HUES64 (cell line): ENCODE measurements around the gene CD207.

Experiments used
- H3K27ac ChIP-seq: 2 replicates; pipeline ENCODE4 v1.7.0; 2013; ENCODE audit warnings: low read depth, low read length, inconsistent platforms
- H3K27me3 ChIP-seq: 2 replicates; pipeline ENCODE4 v1.6.1; 2013; ENCODE audit warnings: mild to moderate bottlenecking, low read length; ENCODE audit not compliant: insufficient read depth
- H3K36me3 ChIP-seq: 2 replicates; pipeline ENCODE4 v1.6.1; 2013; ENCODE audit warnings: mild to moderate bottlenecking, low read length; ENCODE audit not compliant: insufficient read depth
- H3K4me1 ChIP-seq: 2 replicates; pipeline ENCODE4 v1.6.1; 2013; ENCODE audit warnings: mild to moderate bottlenecking, low read length, moderate library complexity; ENCODE audit not compliant: insufficient read depth
- H3K4me3 ChIP-seq: 2 replicates; pipeline ENCODE4 v1.5.1; 2013; ENCODE audit warnings: mild to moderate bottlenecking, low read length, moderate library complexity
- H3K9ac ChIP-seq: 2 replicates; pipeline ENCODE4 v1.6.1; 2013; ENCODE audit warnings: mild to moderate bottlenecking, low read depth, low read length
- H3K9me3 ChIP-seq: 2 replicates; pipeline ENCODE4 v1.6.1; 2013; ENCODE audit warnings: low read depth, low read length; ENCODE audit not compliant: insufficient read depth
- WGBS: fragments of 150-250, 120-280 bp; methylation state at CpG from one replicate; pipeline ENCODE4 v1.1.7; 2013; ENCODE audit warnings: missing lambda C conversion rate; 5-methylcytosine and 5-hydroxymethylcytosine counted together

The CD207 gene

GRCh38 chr2:70851704-70852103, 16.1 kb upstream of the CD207 start:
- Histone ChIP-seq H3K27me3 (no peaks in the 10 kb centered on the region), H3K36me3 (no peaks in the 10 kb centered on the region), H3K4me1 (no peaks in the 10 kb centered on the region), H3K9me3 (no peaks in the 10 kb centered on the region), H3K27ac (no peak overlapping the region), H3K4me3 (no peak overlapping the region), H3K9ac (no peak overlapping the region)
- 71% methylated on average over 4 of the region's 4 CpGs for WGBS

GRCh38 chr2:70850925-70851324, 15.3 kb upstream of the CD207 start:
- WGBS = 78% methylated on average over 1 of the region's 2 CpGs
- no peaks in the 10 kb centered on the region for H3K9me3 ChIP-seq
- no peaks in the 10 kb centered on the region for H3K36me3 ChIP-seq
- H3K4me3 ChIP-seq = no peak overlapping the region
- H3K9ac ChIP-seq = no peak overlapping the region
- H3K4me1 ChIP-seq = no peaks in the 10 kb centered on the region
- H3K27ac ChIP-seq = no peak overlapping the region
- H3K27me3 ChIP-seq = no peaks in the 10 kb centered on the region

- Histone ChIP-seq H3K4me1 (no peaks in the 10 kb centered on the region), H3K9me3 (no peaks in the 10 kb centered on the region), H3K27me3 (no peaks in the 10 kb centered on the region), H3K9ac (no peak overlapping the region), H3K4me3 (no peak overlapping the region), H3K36me3 (no peaks in the 10 kb centered on the region), H3K27ac (no peak overlapping the region)
- 77% methylated on average over 7 of the region's 7 CpGs for WGBS
These were observed 6.8 kb upstream of the CD207 start for GRCh38 chr2:70842401-70842800.

GRCh38 chr2:70837980-70838925, 2.6 kb upstream of the CD207 start:
- WGBS = 94% methylated on average over 10 of the region's 10 CpGs
- H3K9ac ChIP-seq = no peak overlapping the region
- no peak overlapping the region for H3K27ac ChIP-seq
- no peaks in the 10 kb centered on the region for H3K36me3 ChIP-seq
- H3K4me1 ChIP-seq = no peaks in the 10 kb centered on the region
- H3K9me3 ChIP-seq = no peaks in the 10 kb centered on the region
- H3K27me3 ChIP-seq = no peaks in the 10 kb centered on the region
- no peak overlapping the region for H3K4me3 ChIP-seq

GRCh38 chr2:70834881-70835280, 735 bp downstream of the CD207 start:
- no peaks in the 10 kb centered on the region for H3K9me3 ChIP-seq
- H3K27ac ChIP-seq = no peak overlapping the region
- 86% methylated on average over 4 of the region's 4 CpGs for WGBS
- no peak overlapping the region for H3K9ac ChIP-seq
- no peaks in the 10 kb centered on the region for H3K4me1 ChIP-seq
- H3K36me3 ChIP-seq = no peaks in the 10 kb centered on the region
- H3K4me3 ChIP-seq = no peak overlapping the region
- H3K27me3 ChIP-seq = no peaks in the 10 kb centered on the region

- Histone ChIP-seq H3K4me1 (no peaks in the 10 kb centered on the region), H3K9ac (no peak overlapping the region), H3K9me3 (no peaks in the 10 kb centered on the region), H3K4me3 (no peak overlapping the region), H3K27me3 (no peaks in the 10 kb centered on the region), H3K27ac (no peak overlapping the region), H3K36me3 (no peaks in the 10 kb centered on the region)
- 100% methylated on average over 2 of the region's 2 CpGs for WGBS
These were observed 1.5 kb downstream of the CD207 start for GRCh38 chr2:70834106-70834505.

- Histone ChIP-seq H3K9ac (no peak overlapping the region), H3K36me3 (no peaks in the 10 kb centered on the region), H3K4me3 (no peak overlapping the region), H3K27ac (no peak overlapping the region), H3K27me3 (no peaks in the 10 kb centered on the region), H3K9me3 (no peaks in the 10 kb centered on the region), H3K4me1 (no peaks in the 10 kb centered on the region; the same call in 1 of the 2 replicates)
- 73% methylated on average over 1 of the region's 1 CpG for WGBS
These were observed 2.4 kb downstream of the CD207 start for GRCh38 chr2:70833246-70833645.

GRCh38 chr2:70832386-70832785, 3.2 kb downstream of the CD207 start:
- Histone ChIP-seq H3K36me3 (no peaks in the 10 kb centered on the region), H3K27ac (no peak overlapping the region), H3K4me3 (no peak overlapping the region), H3K4me1 (no peaks in the 10 kb centered on the region; the same call in 1 of the 2 replicates), H3K9ac (no peak overlapping the region), H3K9me3 (no peaks in the 10 kb centered on the region), H3K27me3 (no peaks in the 10 kb centered on the region; the same call in 1 of the 2 replicates)
- 86% methylated on average over 2 of the region's 2 CpGs for WGBS

GRCh38 chr2:70831861-70832260, 3.8 kb downstream of the CD207 start:
- no peak overlapping the region for H3K9ac ChIP-seq

GRCh38 chr2:70830366-70830765, 5.2 kb downstream of the CD207 start:
- H3K4me3 ChIP-seq = no peak overlapping the region
- H3K9me3 ChIP-seq = no peaks in the 10 kb centered on the region
- H3K27me3 ChIP-seq = no peaks in the 10 kb centered on the region; the same call in 1 of the 2 replicates
- no peak overlapping the region for H3K27ac ChIP-seq
- no peaks in the 10 kb centered on the region for H3K36me3 ChIP-seq
- no peak overlapping the region for H3K9ac ChIP-seq
- no peaks in the 10 kb centered on the region; the same call in 1 of the 2 replicates for H3K4me1 ChIP-seq
- 89% methylated on average over 5 of the region's 5 CpGs for WGBS

More at GRCh38 chr2:70831861-70832260, 3.8 kb downstream of the CD207 start:
- Histone ChIP-seq H3K4me1 (no peaks in the 10 kb centered on the region; the same call in 1 of the 2 replicates), H3K4me3 (no peak overlapping the region), H3K9me3 (no peaks in the 10 kb centered on the region), H3K27me3 (no peaks in the 10 kb centered on the region; the same call in 1 of the 2 replicates), H3K27ac (no peak overlapping the region), H3K36me3 (no peaks in the 10 kb centered on the region)
- 96% methylated on average over 6 of the region's 6 CpGs for WGBS

GRCh38 chr2:70829916-70830315, 5.7 kb downstream of the CD207 start:
- H3K36me3 ChIP-seq = no peaks in the 10 kb centered on the region
- WGBS = 100% methylated on average over 1 of the region's 1 CpG
- no peak overlapping the region for H3K27ac ChIP-seq
- H3K4me3 ChIP-seq = no peak overlapping the region
- no peaks in the 10 kb centered on the region for H3K9me3 ChIP-seq
- H3K4me1 ChIP-seq = no peaks in the 10 kb centered on the region; the same call in 1 of the 2 replicates
- no peaks in the 10 kb centered on the region; the same call in 1 of the 2 replicates for H3K27me3 ChIP-seq
- H3K9ac ChIP-seq = no peak overlapping the region
